Right renal cortex interstitium (tissue), 3 donors: ENCODE data around the gene CYBRD1. TPM values are rescaled to one million over a fixed set of nuclear protein-coding genes. Genes with fewer than 3 reads are reported as not detected.

Experiments
- DNase-seq, 3 donors: peaks; one replicate each; pipeline ENCODE4 v3.0.0-alpha.2; 2013; ENCODE audit warnings: low read depth in 3 of 3, low spot score in 2 of 3
- polyA plus RNA-seq, 3 donors: library from polyadenylated mRNA; unstranded; fragments of 120-200 nt; gene quantifications; one replicate each; pipeline ENCODE4 v1.2.1, GENCODE V29; 2013; ENCODE audit not compliant: insufficient read length in 3 of 3

Gene CYBRD1
- polyA plus RNA-seq, 3 donors: 39.3 to 46.7 (median 46.4) TPM

DNA sequence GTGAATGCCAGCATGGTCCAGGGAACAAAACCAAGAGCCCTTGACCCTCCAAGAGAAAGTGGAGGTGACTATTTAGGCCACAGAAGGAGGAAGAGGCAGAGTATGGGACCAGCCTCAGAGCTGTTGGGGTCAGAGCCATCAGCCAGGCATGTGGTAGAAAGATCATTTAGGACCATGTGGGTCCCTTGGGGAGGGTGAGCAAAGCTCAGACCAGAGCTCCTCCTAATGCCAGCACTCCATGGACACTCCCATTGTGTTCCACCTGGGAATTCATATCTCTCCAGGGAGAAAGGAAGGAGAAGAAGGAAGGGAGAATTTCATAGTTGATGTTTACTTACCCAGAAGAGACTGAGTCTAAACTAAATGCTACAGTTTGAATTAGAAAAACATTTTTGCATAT, 73.2 kb downstream of the CYBRD1 start:
- no peak for DNase-seq

DNA sequence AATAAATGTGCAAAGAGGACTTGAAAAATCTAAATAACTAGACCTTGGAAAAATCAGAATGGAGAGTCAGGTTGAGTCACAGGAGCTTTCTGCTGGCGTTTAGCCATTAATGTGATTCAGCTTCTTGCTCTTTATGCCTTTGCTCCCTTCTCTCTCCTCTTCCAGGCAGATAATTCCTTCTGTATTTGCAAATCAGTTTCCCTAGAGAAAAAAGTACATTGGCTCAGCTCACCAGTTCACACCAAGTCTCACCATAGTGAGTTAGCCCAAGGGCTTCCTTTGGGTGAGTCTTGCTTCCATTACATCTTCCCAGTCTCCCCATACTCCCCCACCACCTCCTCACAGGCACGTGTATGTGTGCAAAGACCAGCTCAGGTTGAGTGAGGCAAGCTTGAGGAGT, 73.6 kb downstream of the CYBRD1 start:
- DNase-seq: no peak

DNA sequence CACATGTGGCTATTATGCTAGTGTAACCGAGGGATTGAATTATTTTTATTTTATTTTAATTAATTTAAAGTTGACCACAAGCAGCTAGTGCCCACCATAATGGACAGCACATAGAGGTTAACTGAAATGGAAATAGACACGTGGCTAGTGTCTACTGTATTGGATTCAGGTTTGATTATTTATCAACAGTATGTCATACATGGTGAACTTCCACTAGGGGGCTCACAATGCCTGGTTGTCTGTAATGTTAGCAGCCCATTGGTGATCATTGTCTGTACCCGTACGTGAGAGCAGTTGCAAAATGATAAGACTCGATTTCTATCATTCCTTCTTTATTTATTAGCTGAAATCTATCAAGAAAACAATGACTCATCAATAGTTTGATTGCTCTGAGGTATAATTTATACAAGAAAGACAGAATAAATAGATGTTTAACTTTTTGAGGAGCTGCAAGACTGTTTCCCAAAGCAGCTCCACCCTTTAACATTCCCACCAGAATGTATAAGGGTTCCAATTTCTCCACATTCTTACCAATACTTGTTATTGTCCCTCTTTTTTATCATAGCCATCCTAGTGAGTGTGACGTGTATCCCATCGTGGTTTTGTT, 76.5 kb downstream of the CYBRD1 start:
- peak in 2 of 3 donors; percentile 12 to 21 for DNase-seq

DNA sequence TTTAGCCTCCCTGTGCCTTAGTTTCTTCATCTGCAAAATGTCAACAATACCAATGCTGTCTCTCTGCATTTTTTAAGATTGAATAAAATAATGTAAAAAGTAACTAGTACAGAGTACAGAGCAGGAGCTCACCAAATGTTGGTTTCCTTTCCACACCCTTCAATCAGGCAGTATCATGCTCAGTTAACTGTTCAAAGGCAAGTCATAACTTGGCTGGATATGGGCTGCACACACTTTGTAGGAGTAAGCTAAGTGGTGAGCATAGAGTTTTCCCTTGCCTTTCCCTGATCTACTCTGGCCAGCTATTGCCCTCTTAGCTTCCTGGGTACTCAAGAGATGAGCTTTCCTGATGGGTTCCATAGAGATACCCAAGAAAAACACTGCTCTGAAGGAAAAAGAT, 77.9 kb downstream of the CYBRD1 start:
- no peak for DNase-seq

DNA sequence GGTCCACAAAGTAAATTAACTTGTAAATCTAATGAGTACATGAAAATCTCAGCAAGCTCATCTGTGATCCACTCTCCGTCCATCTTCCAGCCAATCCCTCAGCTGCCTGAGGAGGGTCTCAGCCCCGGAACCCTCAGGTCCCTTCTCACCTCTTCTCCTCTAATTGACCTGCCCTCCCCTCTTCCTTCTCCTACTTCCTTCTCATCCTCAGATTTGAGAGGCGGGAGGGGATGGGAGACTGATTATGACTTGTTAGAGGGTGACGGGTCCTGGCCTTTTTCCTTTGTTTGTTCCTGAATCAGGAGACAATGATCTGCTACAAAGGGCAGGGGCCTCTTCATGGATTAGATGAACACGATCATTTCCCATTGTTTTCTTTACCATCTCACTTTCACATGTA, 80.1 kb downstream of the CYBRD1 start:
- no peak for DNase-seq

Other genes with a start within 250 kb of the CYBRD1 start
- 10 to 100 TPM; 15.3 to 16.5 (median 16.1) TPM for gene METTL8, start 88.5 kb upstream of the CYBRD1 start, polyA plus RNA-seq
- 10 to 100 TPM; 22.7 to 24.0 (median 23.1) TPM for gene DCAF17, start 88.2 kb upstream of the CYBRD1 start, polyA plus RNA-seq
- gene DYNC1I2, start 165.0 kb downstream of the CYBRD1 start, polyA plus RNA-seq: 100 to 1,000 TPM; 195 to 222 (median 207) TPM